HCT116 (cell line): ENCODE measurements around the gene OR11H7.

Experiments used
- EZH2 ChIP-seq: fragments of 200-600 bp; sonication (generic); IDR thresholded peaks from 2 replicates; pipeline ENCODE4 v1.6.1; 2017; ENCODE audit warnings: antibody characterized with exemption, mixed run types
- POLR2A ChIP-seq: IDR thresholded peaks from 2 replicates; pipeline ENCODE4 v1.7.0; 2011; ENCODE audit warnings: borderline replicate concordance; ENCODE audit not compliant: insufficient read depth, insufficient read length; ENCODE audit errors: extremely low read depth
- ZFX ChIP-seq: fragments of 450-650 bp; IDR thresholded peaks from 2 replicates; pipeline ENCODE4 v1.6.1; 2017
- TF ChIP-seq, protein P1 (sequence below), 3 experiments: fragments of 200-600 bp in 1 of 3; sonication (generic) in 1 of 3; IDR thresholded peaks in 2 of 3; conservative IDR thresholded peaks in 1 of 3; 2 replicates each; pipeline ENCODE4 v1.5.1; 2012 to 2017; ENCODE audit warnings: low read depth in 2 of 3, low read length in 2 of 3, antibody characterized with exemption in 1 of 3, borderline replicate concordance in 1 of 3, control low read depth in 1 of 3, mild to moderate bottlenecking in 1 of 3, mixed read lengths in 1 of 3, mixed run types in 1 of 3, moderate library complexity in 1 of 3; ENCODE audit not compliant: insufficient read depth in 1 of 3
- TF ChIP-seq, protein P2 (sequence below): IDR thresholded peaks from 2 replicates; pipeline ENCODE4 v1.6.1; 2012

DNA sequence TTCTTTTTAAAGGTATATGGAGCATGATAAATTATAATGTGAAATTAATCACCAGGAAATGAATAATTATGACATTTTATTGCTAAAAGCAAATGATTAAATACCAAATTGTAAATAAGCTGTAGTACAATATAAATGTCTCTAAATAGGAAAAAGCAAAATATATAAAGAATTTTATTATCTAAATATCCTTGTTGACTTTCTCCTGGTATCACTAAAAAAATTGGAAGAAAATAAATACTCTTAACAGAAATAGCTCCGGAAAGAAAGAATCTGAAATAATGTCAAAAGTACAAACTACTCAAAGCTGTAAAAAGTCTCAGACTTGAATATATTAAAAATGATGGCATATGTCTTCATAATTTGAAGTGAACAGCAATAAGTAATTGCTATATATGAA, at the start of gene OR11H7:
- TF ChIP-seq, protein P1, sequence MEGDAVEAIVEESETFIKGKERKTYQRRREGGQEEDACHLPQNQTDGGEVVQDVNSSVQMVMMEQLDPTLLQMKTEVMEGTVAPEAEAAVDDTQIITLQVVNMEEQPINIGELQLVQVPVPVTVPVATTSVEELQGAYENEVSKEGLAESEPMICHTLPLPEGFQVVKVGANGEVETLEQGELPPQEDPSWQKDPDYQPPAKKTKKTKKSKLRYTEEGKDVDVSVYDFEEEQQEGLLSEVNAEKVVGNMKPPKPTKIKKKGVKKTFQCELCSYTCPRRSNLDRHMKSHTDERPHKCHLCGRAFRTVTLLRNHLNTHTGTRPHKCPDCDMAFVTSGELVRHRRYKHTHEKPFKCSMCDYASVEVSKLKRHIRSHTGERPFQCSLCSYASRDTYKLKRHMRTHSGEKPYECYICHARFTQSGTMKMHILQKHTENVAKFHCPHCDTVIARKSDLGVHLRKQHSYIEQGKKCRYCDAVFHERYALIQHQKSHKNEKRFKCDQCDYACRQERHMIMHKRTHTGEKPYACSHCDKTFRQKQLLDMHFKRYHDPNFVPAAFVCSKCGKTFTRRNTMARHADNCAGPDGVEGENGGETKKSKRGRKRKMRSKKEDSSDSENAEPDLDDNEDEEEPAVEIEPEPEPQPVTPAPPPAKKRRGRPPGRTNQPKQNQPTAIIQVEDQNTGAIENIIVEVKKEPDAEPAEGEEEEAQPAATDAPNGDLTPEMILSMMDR (IDR thresholded peaks at IDR 0.05 in 2 of 3, conservative IDR thresholded peaks at IDR 0.05 in 1 of 3; ENCODE audit: borderline replicate concordance in 1 of 3, insufficient read depth in 1 of 3, low read depth in 2 of 3, low read length in 2 of 3) = no peak
- TF ChIP-seq ZFX (no peak), POLR2A (no peak), EZH2 (no peak)
- TF ChIP-seq, protein P2, sequence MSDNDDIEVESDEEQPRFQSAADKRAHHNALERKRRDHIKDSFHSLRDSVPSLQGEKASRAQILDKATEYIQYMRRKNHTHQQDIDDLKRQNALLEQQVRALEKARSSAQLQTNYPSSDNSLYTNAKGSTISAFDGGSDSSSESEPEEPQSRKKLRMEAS = no peak
